Fibroblast of lung (primary cell): Measurements from ENCODE around the gene GLCCI1. TPM values are rescaled to one million over a fixed set of nuclear protein-coding genes. Genes with fewer than 3 reads are reported as not detected.
"Not testable (repeated sequence)": the region's sequence is repeated elsewhere in the genome, so short reads cannot be mapped to it uniquely, and the experiment has no call there.

ENCODE experiments used
- DNase-seq, 2 donors: peaks; one replicate each; pipeline versions ENCODE4 v3.0.0 to v3.0.0-alpha.2; 2010; ENCODE audit warnings: low read depth in 2 of 2
- H2AFZ ChIP-seq: 2 replicates; pipeline ENCODE4 v1.5.1; 2012; ENCODE audit warnings: low read length, control low read depth, inconsistent platforms
- H3K27ac ChIP-seq: 2 replicates; pipeline ENCODE4 v1.5.1; 2011; ENCODE audit warnings: low read length, control low read depth; ENCODE audit not compliant: insufficient read depth
- H3K27me3 ChIP-seq: 2 replicates; pipeline ENCODE4 v1.5.1; 2011; ENCODE audit warnings: mild to moderate bottlenecking, low read length; ENCODE audit not compliant: control insufficient read depth, insufficient read depth
- H3K36me3 ChIP-seq: 2 replicates; pipeline ENCODE4 v1.5.1; 2011; ENCODE audit warnings: low read length; ENCODE audit not compliant: control insufficient read depth, insufficient read depth
- H3K4me1 ChIP-seq: 2 replicates; pipeline ENCODE4 v1.5.1; 2011; ENCODE audit warnings: low read length; ENCODE audit not compliant: control insufficient read depth, insufficient read depth; ENCODE audit errors: extremely low read depth
- H3K4me2 ChIP-seq: 2 replicates; pipeline ENCODE4 v1.5.1; 2011; ENCODE audit warnings: low read length, control low read depth; ENCODE audit not compliant: insufficient read depth; ENCODE audit errors: extremely low read depth
- H3K4me3 ChIP-seq, 4 experiments: fragments of 200-600 bp in 1 of 4; sonication (generic) in 1 of 4; replicated peaks in 1 of 4; 2 replicates each; pipeline ENCODE4 v1.5.1; 2011 to 2016; ENCODE audit warnings: low read length in 4 of 4, low read depth in 3 of 4, mild to moderate bottlenecking in 3 of 4, control low read depth in 2 of 4, inconsistent platforms in 1 of 4, mixed read lengths in 1 of 4; ENCODE audit not compliant: insufficient read depth in 1 of 4; ENCODE audit errors: control extremely low read depth in 1 of 4
- H3K79me2 ChIP-seq: 2 replicates; pipeline ENCODE4 v1.5.1; 2012; ENCODE audit warnings: mild to moderate bottlenecking, low read length, inconsistent platforms; ENCODE audit not compliant: control insufficient read depth, insufficient read depth
- H3K9ac ChIP-seq: 2 replicates; pipeline ENCODE4 v1.5.1; 2011; ENCODE audit warnings: mild to moderate bottlenecking, low read length, control low read depth; ENCODE audit not compliant: insufficient read depth
- H3K9me3 ChIP-seq: 2 replicates; pipeline ENCODE4 v1.5.1; 2012; ENCODE audit warnings: low read depth, low read length; ENCODE audit not compliant: control insufficient read depth, insufficient read depth
- H4K20me1 ChIP-seq: 2 replicates; pipeline ENCODE4 v1.5.1; 2011; ENCODE audit warnings: low read length; ENCODE audit not compliant: control insufficient read depth, insufficient read depth; ENCODE audit errors: extremely low read depth
- CTCF ChIP-seq, 2 donors: IDR thresholded peaks in 1 of 2; conservative IDR thresholded peaks in 1 of 2; 1 replicate in 1 of 2; 2 replicates in 1 of 2; pipeline ENCODE4 v1.5.1; 2011 to 2012; ENCODE audit warnings: low read length in 2 of 2, control low read depth in 1 of 2, inconsistent platforms in 1 of 2, low read depth in 1 of 2, mild to moderate bottlenecking in 1 of 2
- EZH2 ChIP-seq: IDR thresholded peaks from 2 replicates; pipeline ENCODE4 v1.5.1; 2012; ENCODE audit warnings: low read length, control low read depth, mild to moderate bottlenecking; ENCODE audit errors: missing control alignments
- polyA plus RNA-seq, 2 donors: library from polyadenylated mRNA; depleted of rRNA in 1 of 2; stranded (reverse) in 1 of 2; unstranded in 1 of 2; fragments of >200 nt; gene quantifications; 2 replicates each; pipeline ENCODE4 v1.2.1, GENCODE V29; 2011 to 2012; ENCODE audit warnings: missing spikeins in 1 of 2
- total RNA-seq: library from RNA; depleted of rRNA; stranded (reverse); fragments of >200 nt; gene quantifications from 2 replicates; pipeline ENCODE4 v1.2.1, GENCODE V29; 2014

Gene GLCCI1
- total and polyA plus RNA-seq, 2 donors (not counting 1 experiment from before 2014, with no cell fraction given): 4.4 to 8.3 TPM

GRCh38 chr7:8089036-8089780, 120.6 kb downstream of the GLCCI1 start:
- Histone ChIP-seq H4K20me1 (no peaks in the 10 kb centered on the region), H3K27ac (no peak overlapping the region), H2AFZ (no peak overlapping the region)

GRCh38 chr7:8092140-8092539, 123.5 kb downstream of the GLCCI1 start:
- peak in 1 of 2 donors; percentile 49 for DNase-seq
- H3K79me2 ChIP-seq: no peaks in the 10 kb centered on the region
- H3K4me1 ChIP-seq: no peaks in the 10 kb centered on the region
- no peak overlapping the region for H3K4me3 ChIP-seq
- no peak for TF ChIP-seq CTCF (conservative IDR thresholded peaks at IDR 0.05 in 1 of 2, IDR thresholded peaks at IDR 0.05 in 1 of 2; ENCODE audit: low read depth in 1 of 2, low read length in 2 of 2)
- TF ChIP-seq EZH2: no peak
- H3K27ac ChIP-seq: no peak overlapping the region
- H3K4me2 ChIP-seq: no peak overlapping the region
- no peaks in the 10 kb centered on the region for H3K36me3 ChIP-seq
- H3K9ac ChIP-seq: no peak overlapping the region
- no peaks in the 10 kb centered on the region for H3K9me3 ChIP-seq
- no peaks in the 10 kb centered on the region for H3K27me3 ChIP-seq
- H4K20me1 ChIP-seq: no peaks in the 10 kb centered on the region
- no peak overlapping the region for H2AFZ ChIP-seq

More at GRCh38 chr7:8089036-8089780, 120.6 kb downstream of the GLCCI1 start:
- TF ChIP-seq EZH2 (no peak), CTCF (conservative IDR thresholded peaks at IDR 0.05 in 1 of 2, IDR thresholded peaks at IDR 0.05 in 1 of 2; ENCODE audit: low read depth in 1 of 2, low read length in 2 of 2) (no peak)
- H3K4me2 ChIP-seq: no peak overlapping the region
- H3K4me3 ChIP-seq: no peak overlapping the region
- H3K9me3 ChIP-seq: no peaks in the 10 kb centered on the region
- H3K27me3 ChIP-seq: no peaks in the 10 kb centered on the region
- no peaks in the 10 kb centered on the region for H3K79me2 ChIP-seq
- no peak for DNase-seq
- no peak overlapping the region for H3K9ac ChIP-seq
- no peaks in the 10 kb centered on the region for H3K36me3 ChIP-seq
- H3K4me1 ChIP-seq: no peaks in the 10 kb centered on the region

GRCh38 chr7:8094164-8095140, 125.9 kb downstream of the GLCCI1 start:
- DNase-seq: no peak
- Histone ChIP-seq H2AFZ (no peak overlapping the region), H3K79me2 (no peaks in the 10 kb centered on the region), H3K36me3 (no peaks in the 10 kb centered on the region), H4K20me1 (no peaks in the 10 kb centered on the region), H3K9me3 (no peaks in the 10 kb centered on the region), H3K27ac (no peak overlapping the region), H3K4me3 (no peak overlapping the region), H3K9ac (no peak overlapping the region), H3K27me3 (no peaks in the 10 kb centered on the region), H3K4me2 (no peak overlapping the region), H3K4me1 (no peaks in the 10 kb centered on the region)
- TF ChIP-seq EZH2 (no peak), CTCF (conservative IDR thresholded peaks at IDR 0.05 in 1 of 2, IDR thresholded peaks at IDR 0.05 in 1 of 2; ENCODE audit: low read depth in 1 of 2, low read length in 2 of 2) (no peak)

GRCh38 chr7:8101292-8101691, 132.7 kb downstream of the GLCCI1 start:
- not testable (repeated sequence) for DNase-seq, H2AFZ ChIP-seq, H3K27ac ChIP-seq, H3K36me3 ChIP-seq, H3K4me3 ChIP-seq, H3K9me3 ChIP-seq, H4K20me1 ChIP-seq, H3K27me3 ChIP-seq, H3K79me2 ChIP-seq, H3K4me1 ChIP-seq, H3K4me2 ChIP-seq, H3K9ac ChIP-seq
